GM18868 (cell line): ENCODE measurements around the gene ACVR1C.

Experiments used
- ATAC-seq: cut with Tn5 transposase; IDR thresholded peaks from one replicate; pipeline ENCODE4 v1.9.1; 2021; ENCODE audit warnings: mild to moderate bottlenecking, moderate library complexity; ENCODE audit not compliant: unreplicated experiment

Gene ACVR1C

DNA sequence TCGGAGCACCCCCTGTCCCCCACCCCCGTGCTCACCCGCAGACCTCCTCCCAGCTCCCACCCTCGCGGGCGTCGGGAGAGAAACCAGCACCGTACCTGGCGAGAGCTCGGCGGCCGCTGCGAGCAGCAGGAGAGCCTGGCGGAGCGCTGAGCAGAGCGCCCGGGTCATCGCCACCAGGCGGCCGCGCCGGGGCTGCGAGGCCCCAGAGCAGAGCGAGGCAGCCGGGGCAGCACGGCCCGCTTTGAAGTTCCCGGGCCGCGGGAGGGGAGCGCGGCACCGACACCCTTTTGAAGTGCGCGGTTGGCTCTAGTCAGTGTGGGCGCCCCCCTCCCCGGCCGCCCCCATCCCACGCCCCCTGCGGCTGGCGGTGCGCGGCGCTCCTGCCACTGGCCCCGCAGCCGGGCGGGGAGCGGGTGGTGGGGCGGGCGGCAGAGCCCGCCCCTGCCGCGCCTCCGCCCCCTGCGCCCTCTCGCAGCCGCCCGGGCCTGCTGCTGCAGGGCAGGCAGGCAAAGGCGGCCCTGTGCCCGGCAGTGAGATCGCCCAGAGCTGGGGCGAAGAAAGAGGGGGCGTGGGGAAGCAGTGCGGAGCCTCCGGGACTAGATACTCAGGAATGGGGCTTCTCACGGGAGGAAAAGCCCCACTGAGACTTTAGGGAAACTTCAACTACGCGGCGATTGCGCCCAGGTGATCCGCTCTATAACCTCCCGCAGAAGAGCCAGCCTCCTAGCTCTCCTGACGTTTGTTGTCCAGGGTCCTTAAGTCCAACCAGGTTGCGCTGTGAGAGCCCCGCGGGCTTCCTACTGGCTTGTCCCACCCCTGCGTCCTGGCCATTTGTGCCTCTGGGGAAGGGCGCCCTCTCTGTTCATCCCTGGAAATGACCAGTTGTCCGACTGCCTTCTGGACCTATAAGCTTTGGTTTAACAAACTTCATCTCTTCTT lies at the start of gene ACVR1C:
ACVR1C (minus strand) TSS at position 388 of the 939 bp plus-strand sequence; CDS start at position 168, 220 bp downstream.
- peak; percentile 79 for ATAC-seq

- no peak for ATAC-seq
Measured at GRCh38 chr2:157677941-157678340, 49.3 kb upstream of the ACVR1C start.

DNA sequence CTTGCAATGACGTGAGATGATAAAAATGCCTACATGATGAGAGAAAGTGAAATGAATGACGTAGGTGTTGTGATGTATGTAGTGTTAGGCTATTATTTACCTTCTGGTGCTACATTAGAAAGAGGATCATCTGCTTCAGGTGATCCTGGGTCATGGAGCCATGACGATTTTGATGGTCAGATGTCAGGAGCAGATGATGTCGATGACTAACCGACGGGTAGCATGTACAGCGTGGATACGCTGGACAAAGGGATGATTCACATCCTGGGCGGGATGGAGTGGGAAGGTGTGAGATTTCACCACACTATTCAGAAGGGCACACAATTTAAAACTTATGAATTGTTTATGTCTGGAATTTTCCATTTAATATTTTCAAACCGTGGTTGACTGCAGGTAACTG lies 43.5 kb upstream of the ACVR1C start:
- ATAC-seq = no peak

- ATAC-seq = no peak
Measured at GRCh38 chr2:157662401-157662800, 33.7 kb upstream of the ACVR1C start.

DNA sequence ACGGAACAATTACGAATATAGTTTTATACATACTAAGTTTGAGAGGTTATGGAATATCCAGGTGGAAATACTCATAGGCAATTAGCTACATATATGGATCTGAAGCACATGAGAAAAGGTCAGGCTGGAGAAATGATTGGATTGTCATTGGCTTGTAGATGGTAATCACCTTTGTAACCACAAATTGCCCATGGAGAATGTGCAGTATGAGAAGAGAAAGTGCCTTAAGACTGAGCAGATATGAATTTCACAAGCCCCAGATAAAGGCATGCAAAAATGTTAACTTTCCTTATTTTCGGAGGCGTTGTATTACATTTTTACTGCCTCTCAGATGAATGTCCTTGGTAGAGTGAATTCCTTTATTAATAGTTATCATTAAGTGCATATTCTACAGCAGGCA lies 33.1 kb upstream of the ACVR1C start:
- no peak for ATAC-seq

DNA sequence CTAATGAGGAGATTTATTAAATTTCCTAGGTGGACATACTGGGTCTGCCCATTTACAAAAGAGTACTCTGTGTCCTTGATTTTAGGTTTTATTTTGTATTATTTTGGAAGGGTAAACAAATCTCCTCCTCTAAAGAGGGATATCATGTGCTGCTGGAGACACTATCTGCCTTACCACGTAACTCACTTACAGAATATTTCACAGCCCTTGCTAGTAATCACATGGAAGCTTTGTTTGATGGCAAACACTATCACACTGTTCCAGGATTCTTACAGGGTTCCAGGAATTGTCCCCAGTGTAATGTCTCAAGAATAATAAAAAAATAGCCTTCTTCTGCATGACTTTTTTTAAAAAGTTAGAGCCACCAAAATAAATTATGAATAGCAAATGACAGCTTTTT lies 29.2 kb upstream of the ACVR1C start:
- no peak for ATAC-seq

GRCh38 chr2:157657101-157657500 lies 28.4 kb upstream of the ACVR1C start:
- no peak for ATAC-seq

GRCh38 chr2:157644776-157645175 lies 16.1 kb upstream of the ACVR1C start:
- no peak for ATAC-seq

DNA sequence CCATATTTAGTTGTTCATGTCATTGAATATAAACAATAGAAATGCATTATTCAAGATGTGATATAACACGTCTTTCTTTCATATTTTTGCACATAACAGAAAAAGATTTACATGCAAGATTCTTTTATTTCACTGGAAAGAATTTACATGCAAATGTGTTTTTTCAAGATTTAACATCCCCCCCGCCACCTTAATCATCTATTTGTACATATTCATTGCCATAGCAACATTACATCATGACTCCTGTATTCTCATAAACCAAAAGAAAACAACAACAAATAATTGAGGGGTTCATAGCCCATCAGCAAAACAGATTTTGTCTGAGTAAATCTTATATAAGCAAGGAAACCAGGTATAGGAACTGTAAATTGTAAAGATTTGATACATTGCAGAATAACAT lies 3.2 kb upstream of the ACVR1C start:
- no peak for ATAC-seq

GRCh38 chr2:157627594-157628476 lies 829 bp downstream of the ACVR1C start:
- ATAC-seq = peak; percentile 10

DNA sequence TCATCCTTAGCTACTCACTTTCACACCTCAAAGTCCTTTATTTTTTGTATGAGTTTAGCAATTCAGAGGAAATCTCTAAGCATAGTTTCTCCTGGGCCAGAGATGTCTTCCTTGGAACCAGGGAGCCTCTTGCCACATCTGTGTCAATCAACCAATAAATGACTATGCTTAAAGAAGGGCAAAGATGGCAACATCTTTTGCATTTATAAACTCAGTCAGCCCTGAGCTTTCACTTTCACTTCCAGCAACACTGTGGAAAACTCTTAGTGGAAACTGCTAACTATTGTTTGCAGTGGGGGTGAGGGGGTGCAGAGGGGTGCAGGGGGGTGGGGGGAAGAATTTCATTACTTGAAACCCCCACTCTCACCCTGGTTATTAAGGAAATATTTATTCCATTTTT lies 3.4 kb downstream of the ACVR1C start:
- no peak for ATAC-seq

- ATAC-seq = no peak
Measured at GRCh38 chr2:157620956-157621355, 7.7 kb downstream of the ACVR1C start.

GRCh38 chr2:157611726-157612125 lies 16.9 kb downstream of the ACVR1C start:
- ATAC-seq = no peak

DNA sequence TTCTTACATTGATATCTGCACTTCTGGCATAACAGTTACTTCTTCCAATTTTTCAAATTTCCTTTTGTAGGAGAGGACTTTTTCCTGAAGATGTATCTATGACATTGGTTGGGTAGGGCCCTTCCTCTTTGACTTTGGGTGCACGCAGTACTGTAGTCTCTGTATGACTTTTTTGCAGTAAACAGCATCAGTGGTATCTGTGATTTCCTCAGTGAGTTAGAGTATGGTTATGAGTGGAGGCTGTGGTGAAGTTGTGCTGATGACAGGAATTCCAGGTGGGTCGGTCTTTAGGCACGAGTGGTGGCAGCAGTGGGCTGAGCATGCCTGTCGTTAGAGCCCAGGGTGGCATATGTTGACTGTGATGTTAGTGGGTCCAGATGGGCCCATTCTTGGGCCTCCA lies 17.6 kb downstream of the ACVR1C start:
- ATAC-seq = no peak

- no peak for ATAC-seq
Measured at GRCh38 chr2:157606534-157606933, 22.1 kb downstream of the ACVR1C start.

DNA sequence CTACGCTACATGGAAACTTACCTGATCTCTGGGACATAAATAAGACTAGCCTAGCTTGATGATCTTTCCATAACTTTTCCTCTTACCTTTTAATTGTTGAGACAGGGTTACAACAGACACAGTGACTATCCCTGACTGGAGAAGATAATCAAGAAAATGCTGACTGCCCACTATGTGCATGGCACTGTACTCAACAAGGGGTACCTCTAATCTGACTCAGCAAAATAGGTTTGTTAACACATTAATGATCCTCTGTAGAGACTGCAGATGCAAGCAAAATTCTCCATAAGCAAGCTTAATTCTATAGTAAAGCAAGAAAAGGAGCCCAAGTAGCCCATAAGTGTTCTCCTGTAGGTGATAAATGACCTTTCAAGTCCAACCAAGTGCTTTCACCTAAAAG lies 25.5 kb downstream of the ACVR1C start:
- no peak for ATAC-seq

DNA sequence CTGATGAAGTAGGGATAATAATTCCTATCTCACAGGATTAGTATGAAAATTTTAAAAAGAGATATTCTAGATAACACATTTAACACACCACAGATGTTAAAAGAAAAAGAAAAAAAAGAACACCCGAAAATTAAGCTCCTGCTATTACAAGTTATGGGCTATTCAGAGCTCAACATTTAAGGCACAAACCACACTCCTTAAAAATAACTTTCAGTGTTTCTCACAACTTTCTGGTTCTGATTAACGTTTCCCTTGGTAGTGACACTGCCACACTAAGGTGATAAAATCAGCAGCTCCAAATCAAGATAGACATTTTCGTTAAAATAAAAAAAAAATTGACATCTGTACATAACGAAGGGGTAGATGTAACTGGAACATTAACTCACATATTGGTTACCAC lies 26.9 kb downstream of the ACVR1C start:
- no peak for ATAC-seq

DNA sequence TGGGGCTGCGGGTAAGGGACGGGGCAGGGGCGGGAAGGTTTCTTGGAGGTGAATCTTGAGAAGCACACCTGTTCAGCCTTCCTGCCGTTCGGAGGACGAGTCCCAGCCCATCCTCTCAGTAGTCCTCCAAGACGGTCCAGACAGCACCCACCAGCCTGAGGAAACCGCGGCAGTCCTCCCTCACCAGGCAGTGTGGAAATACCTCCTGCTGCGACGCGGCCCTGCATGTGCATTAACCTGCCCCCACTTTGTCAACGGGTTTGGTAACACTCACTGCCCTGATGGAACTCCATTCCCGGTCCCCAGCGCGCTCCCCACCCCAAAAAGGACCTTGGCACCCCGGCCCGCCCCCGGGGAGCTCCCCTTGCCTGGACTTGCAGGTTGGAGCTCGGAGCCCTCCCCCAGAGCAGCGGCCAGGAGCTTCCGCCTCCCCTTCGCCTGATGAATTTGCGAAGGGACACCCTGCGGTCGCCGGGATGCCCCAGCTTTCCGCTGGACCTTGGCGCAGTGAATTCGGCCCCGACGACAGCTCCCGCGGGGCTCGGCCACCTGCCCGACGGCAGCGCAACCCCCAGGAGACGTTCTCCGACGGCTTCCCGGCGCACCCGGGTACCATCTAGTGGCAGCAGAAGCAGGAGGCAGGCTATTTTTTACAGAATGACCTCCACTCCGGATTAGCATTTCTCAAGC lies 31.5 kb downstream of the ACVR1C start:
- peak; percentile 68 for ATAC-seq

- ATAC-seq = no peak
Measured at GRCh38 chr2:157593411-157593810, 35.3 kb downstream of the ACVR1C start.

- ATAC-seq = no peak
Measured at GRCh38 chr2:157592948-157593347, 35.7 kb downstream of the ACVR1C start.

- no peak for ATAC-seq
Measured at GRCh38 chr2:157592374-157592773, 36.3 kb downstream of the ACVR1C start.
